Spleen (tissue), 7 donors: Measurements from ENCODE around the gene PTPRN2.

ENCODE experiments used
- CTCF ChIP-seq, 11 experiments: fragments of 200-600 bp in 7 of 11; fragments of 450-650 bp in 4 of 11; sonication (generic) in 4 of 11; IDR thresholded peaks in 8 of 11; conservative IDR thresholded peaks in 3 of 11; 1 replicate in 7 of 11; 2 replicates in 4 of 11; pipeline versions ENCODE4 v1.4.0 to v1.8.0; 2016 to 2021; ENCODE audit warnings: antibody characterized with exemption in 11 of 11, inconsistent platforms in 4 of 11, mild to moderate bottlenecking in 1 of 11
- POLR2AphosphoS5 ChIP-seq, 3 donors: sonication (generic); formaldehyde crosslinking; IDR thresholded peaks; one replicate each; pipeline ENCODE4 v1.5.1; 2017; ENCODE audit warnings: antibody characterized with exemption in 3 of 3
- donor health status: DM: no; HTN: no; CAD: no; lungs with moderate emphysema.
- donor health status: DM: no; HTN: no; CAD: no.
- donor health status: DM: no; HTN: no; CAD: no.

GRCh38 chr7:158276414-158277218, 311.0 kb downstream of the PTPRN2 start:
- TF ChIP-seq CTCF (IDR thresholded peaks at IDR 0.05 in 8 of 11, conservative IDR thresholded peaks at IDR 0.05 in 3 of 11) (no peak), POLR2AphosphoS5 (IDR thresholded peaks at IDR 0.05) (no peak)
